Activated B cell treated with CpG ODN at 0.5 μM for 24 hours (primary cell): ENCODE data around the gene SLC19A1. TPM values are rescaled to one million over a fixed set of nuclear protein-coding genes. Genes with fewer than 3 reads are reported as not detected.

Experiments used
- ATAC-seq: fragments of 200-7000 bp; cut with Tn5 transposase; one replicate; pipeline ENCODE4 v1.10.0; 2021; ENCODE audit warnings: low read depth, mild to moderate bottlenecking, moderate library complexity
- CTCF ChIA-PET: fragments of 350-600 bp; sonication (Branson Sonifier 250); formaldehyde crosslinking; loops from one replicate; lab custom pipeline; 2021; ENCODE audit warnings: antibody characterized with exemption; lab: Charles Lee
- POLR2A ChIA-PET: fragments of 350-600 bp; sonication (Branson Sonifier 250); formaldehyde crosslinking; loops from one replicate; lab custom pipeline; 2021; ENCODE audit warnings: antibody characterized with exemption; lab: Charles Lee
- DNase-seq: peaks from one replicate; pipeline ENCODE4 v3.0.0; 2022
- H3K27ac Mint-ChIP-seq: one replicate; pipeline ENCODE4 v1.8.0; 2020; ENCODE audit warnings: mixed read lengths
- H3K27me3 Mint-ChIP-seq: one replicate; pipeline ENCODE4 v1.8.0; 2021; ENCODE audit warnings: mixed read lengths
- H3K36me3 Mint-ChIP-seq: one replicate; pipeline ENCODE4 v1.8.0; 2021; ENCODE audit warnings: low read depth, mixed read lengths
- H3K4me1 Mint-ChIP-seq: one replicate; pipeline ENCODE4 v1.8.0; 2021; ENCODE audit warnings: mixed read lengths
- H3K4me3 Mint-ChIP-seq: one replicate; pipeline ENCODE4 v1.8.0; 2020; ENCODE audit warnings: mild to moderate bottlenecking, mixed read lengths
- H3K9me3 Mint-ChIP-seq: one replicate; pipeline ENCODE4 v1.8.0; 2020; ENCODE audit warnings: mixed read lengths
- intact Hi-C: fragments of 100-400 bp; cut with micrococcal nuclease; formaldehyde crosslinking; loops from one replicate; pipeline ENCODE4 v1.15.1; 2024
- total RNA-seq: library from RNA; stranded (reverse); gene quantifications from 2 replicates; pipeline ENCODE4 v1.2.3, GENCODE V29; 2022
- TF ChIP-seq, protein P1 (sequence below): fragments of 200-600 bp; IDR thresholded peaks from one replicate; pipeline ENCODE4 v1.8.0; 2022; ENCODE audit warnings: antibody characterized with exemption, mild to moderate bottlenecking

Gene SLC19A1
- total RNA-seq, 1 donor from 2014 or later = 10.7 TPM

- ChIA-PET POLR2A (interaction anchor here (0.6 to 1.0 kb wide), 3 partner anchors 68 to 638 kb away, joined by 3 to 10 read pairs (median 4); no protein-coding TSS in a partner anchor), CTCF (no interaction called here)
- TF ChIP-seq, protein P1, sequence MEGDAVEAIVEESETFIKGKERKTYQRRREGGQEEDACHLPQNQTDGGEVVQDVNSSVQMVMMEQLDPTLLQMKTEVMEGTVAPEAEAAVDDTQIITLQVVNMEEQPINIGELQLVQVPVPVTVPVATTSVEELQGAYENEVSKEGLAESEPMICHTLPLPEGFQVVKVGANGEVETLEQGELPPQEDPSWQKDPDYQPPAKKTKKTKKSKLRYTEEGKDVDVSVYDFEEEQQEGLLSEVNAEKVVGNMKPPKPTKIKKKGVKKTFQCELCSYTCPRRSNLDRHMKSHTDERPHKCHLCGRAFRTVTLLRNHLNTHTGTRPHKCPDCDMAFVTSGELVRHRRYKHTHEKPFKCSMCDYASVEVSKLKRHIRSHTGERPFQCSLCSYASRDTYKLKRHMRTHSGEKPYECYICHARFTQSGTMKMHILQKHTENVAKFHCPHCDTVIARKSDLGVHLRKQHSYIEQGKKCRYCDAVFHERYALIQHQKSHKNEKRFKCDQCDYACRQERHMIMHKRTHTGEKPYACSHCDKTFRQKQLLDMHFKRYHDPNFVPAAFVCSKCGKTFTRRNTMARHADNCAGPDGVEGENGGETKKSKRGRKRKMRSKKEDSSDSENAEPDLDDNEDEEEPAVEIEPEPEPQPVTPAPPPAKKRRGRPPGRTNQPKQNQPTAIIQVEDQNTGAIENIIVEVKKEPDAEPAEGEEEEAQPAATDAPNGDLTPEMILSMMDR = no peak
- Mint-ChIP-seq H3K9me3 (no peaks in the 10 kb centered on the region), H3K36me3 (no peaks in the 10 kb centered on the region), H3K27ac (peak overlapping the region; percentile 69), H3K4me1 (peaks cover 42% of the 10 kb centered on the region), H3K27me3 (no peaks in the 10 kb centered on the region), H3K4me3 (peak overlapping the region; percentile 61)
- intact Hi-C loops = loop anchor here (1.0 to 2.0 kb wide), 2 partner anchors 9 to 89 kb away; partner anchors contain the start of gene SLC19A1
- peak; percentile 21 for ATAC-seq
- no peak for DNase-seq
These were observed 9.1 kb upstream of the SLC19A1 start for GRCh38 chr21:45551316-45551715.

- H3K4me1 Mint-ChIP-seq = peaks cover 38% of the 10 kb centered on the region
- H3K4me3 Mint-ChIP-seq = peak overlapping the region; percentile 61
- H3K27ac Mint-ChIP-seq = peak overlapping the region; percentile 70
- no peak for DNase-seq
- TF ChIP-seq, protein P1 = no peak
- no peaks in the 10 kb centered on the region for H3K36me3 Mint-ChIP-seq
- ChIA-PET POLR2A (interaction anchor here (0.6 to 1.0 kb wide), 3 partner anchors 67 to 639 kb away, joined by 3 to 10 read pairs (median 4); no protein-coding TSS in a partner anchor), CTCF (no interaction called here)
- H3K9me3 Mint-ChIP-seq = no peaks in the 10 kb centered on the region
- intact Hi-C loops = loop anchor here (1.0 to 2.0 kb wide), 2 partner anchors 8 to 90 kb away; partner anchors contain the start of gene SLC19A1
- H3K27me3 Mint-ChIP-seq = no peaks in the 10 kb centered on the region
- peak; percentile 56 for ATAC-seq
These were observed 8.4 kb upstream of the SLC19A1 start for GRCh38 chr21:45550522-45551210.

DNA sequence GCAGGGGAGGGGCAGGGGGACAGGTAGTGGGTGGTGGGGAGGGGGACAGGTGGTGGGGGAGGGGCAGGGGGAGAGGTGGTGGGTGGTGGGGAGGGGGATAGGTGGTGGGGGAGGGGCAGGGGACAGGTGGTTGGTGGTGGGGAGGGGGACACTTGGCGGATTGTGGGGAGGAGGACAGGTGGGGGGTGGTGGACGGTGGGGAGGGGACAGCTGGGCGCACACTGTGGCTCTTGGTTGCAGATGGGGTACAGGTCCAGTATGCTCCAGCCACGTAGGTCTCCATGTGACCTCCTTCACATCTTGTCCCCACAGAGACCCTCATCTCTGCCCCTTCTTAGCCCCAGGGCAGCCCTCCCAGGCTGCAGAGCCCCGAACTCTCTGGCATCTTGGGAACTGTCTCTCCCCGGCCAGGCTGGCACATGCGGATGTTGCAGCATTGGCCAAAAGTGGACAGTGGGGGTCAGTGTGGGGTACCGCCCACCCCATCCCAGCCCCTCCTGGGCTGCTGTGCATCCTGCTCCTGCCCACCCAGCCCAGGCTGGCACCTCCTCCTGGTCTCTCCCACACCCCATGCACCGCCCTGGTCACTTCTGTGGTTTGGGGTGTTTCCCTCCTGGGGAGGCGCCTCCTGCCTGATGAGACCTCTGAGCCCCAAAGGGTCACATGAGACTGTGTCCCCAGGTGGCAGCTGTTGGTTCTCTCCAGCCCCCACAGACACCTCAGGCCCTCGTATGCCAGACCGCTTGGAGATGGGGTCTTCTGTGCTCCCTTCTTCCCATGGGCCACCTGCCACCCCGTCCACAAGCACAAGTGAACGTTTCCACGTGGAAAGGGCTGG is 7.6 kb upstream of the SLC19A1 start:
- Mint-ChIP-seq H3K36me3 (no peaks in the 10 kb centered on the region), H3K27me3 (no peaks in the 10 kb centered on the region), H3K9me3 (no peaks in the 10 kb centered on the region), H3K27ac (peak overlapping the region; percentile 70), H3K4me1 (peaks cover 38% of the 10 kb centered on the region), H3K4me3 (peak overlapping the region; percentile 46)
- no peak for DNase-seq
- ChIA-PET POLR2A (no interaction called here), CTCF (no interaction called here)
- ATAC-seq = no peak
- TF ChIP-seq, protein P1 = no peak
- intact Hi-C loops = loop anchor here (2.0 kb wide), 1 partner anchor 91 kb away; no protein-coding TSS in a partner anchor

DNA sequence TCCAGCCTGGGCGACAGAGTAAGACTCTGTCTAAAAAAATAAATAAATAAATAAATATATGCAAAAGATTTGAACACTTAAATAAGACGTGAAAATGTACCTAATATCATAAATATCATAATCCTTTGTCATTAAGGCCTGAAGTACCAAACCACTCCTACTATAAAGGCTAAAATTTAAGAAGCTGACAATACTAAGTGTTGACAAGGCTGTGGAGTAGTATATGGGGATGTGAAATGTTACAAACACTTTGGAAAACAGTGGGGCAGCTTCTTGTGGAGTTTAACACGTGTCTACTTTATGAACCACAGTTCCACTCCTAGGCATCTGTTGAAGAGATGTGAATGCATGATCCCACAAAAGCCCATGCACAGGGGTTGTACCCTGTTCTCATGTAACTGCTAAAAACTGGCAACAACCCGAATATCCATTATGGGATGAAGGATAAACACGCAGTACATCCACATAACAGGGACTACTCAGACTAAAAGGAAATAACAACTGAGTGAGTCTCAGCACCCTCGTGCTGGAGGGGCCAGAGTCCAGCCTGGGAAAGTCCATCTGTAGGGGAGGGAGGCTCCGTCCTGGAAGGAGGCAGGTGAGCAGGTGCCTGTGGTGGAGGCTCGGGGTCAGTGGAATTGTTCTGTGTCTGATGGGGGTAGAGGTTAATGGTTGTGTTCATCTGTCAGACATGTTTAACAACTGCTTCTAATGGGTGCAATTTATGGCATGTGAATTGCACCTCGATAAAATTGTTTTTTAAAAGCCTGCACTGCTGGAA is 6.7 kb upstream of the SLC19A1 start:
- CTCF ChIA-PET = no interaction called here
- H3K9me3 Mint-ChIP-seq = no peaks in the 10 kb centered on the region
- intact Hi-C loops = no loop called here
- TF ChIP-seq, protein P1 = no peak
- H3K36me3 Mint-ChIP-seq = no peaks in the 10 kb centered on the region
- POLR2A ChIA-PET = no interaction called here
- H3K4me1 Mint-ChIP-seq = peaks cover 33% of the 10 kb centered on the region
- ATAC-seq (no peak), DNase-seq (no peak)
- peak overlapping the region; percentile 41 for H3K27ac Mint-ChIP-seq
- no peaks in the 10 kb centered on the region for H3K27me3 Mint-ChIP-seq
- H3K4me3 Mint-ChIP-seq = peak overlapping the region; percentile 7
